CD14-positive monocyte (primary cell): ENCODE measurements around the gene USP49. TPM values are rescaled to one million over a fixed set of nuclear protein-coding genes. Genes with fewer than 3 reads are reported as not detected.

Experiments
- DNase-seq, 3 donors: peaks; one replicate each; pipeline ENCODE4 v3.0.0-alpha.2; 2011 to 2022
- H2AFZ ChIP-seq: 2 replicates; pipeline ENCODE4 v1.6.0; 2012; ENCODE audit warnings: mild to moderate bottlenecking, low read depth, low read length, inconsistent platforms; ENCODE audit not compliant: insufficient read depth, poor library complexity, severe bottlenecking
- H3K27ac ChIP-seq, 2 donors: 1 replicate in 1 of 2; 2 replicates in 1 of 2; pipeline ENCODE4 v1.5.1; 2012 to 2013; ENCODE audit warnings: low read length in 2 of 2, control low read depth in 1 of 2, inconsistent platforms in 1 of 2, low read depth in 1 of 2, mild to moderate bottlenecking in 1 of 2
- H3K27me3 ChIP-seq, 2 donors: one replicate each; pipeline versions ENCODE4 v1.6.0 to v1.6.1; 2011 to 2013; ENCODE audit warnings: low read length in 2 of 2; ENCODE audit not compliant: control insufficient read depth in 2 of 2, insufficient read depth in 2 of 2
- H3K36me3 ChIP-seq, 2 donors: replicated peaks in 1 of 2; 1 replicate in 1 of 2; 2 replicates in 1 of 2; pipeline versions ENCODE4 v1.5.1 to v1.6.1; 2012 to 2013; ENCODE audit warnings: low read length in 2 of 2, control low read depth in 1 of 2, inconsistent platforms in 1 of 2, mild to moderate bottlenecking in 1 of 2; ENCODE audit not compliant: insufficient read depth in 2 of 2, control insufficient read depth in 1 of 2
- H3K4me1 ChIP-seq, 2 donors: 1 replicate in 1 of 2; 2 replicates in 1 of 2; pipeline versions ENCODE4 v1.5.1 to v1.6.1; 2012 to 2013; ENCODE audit warnings: low read length in 2 of 2, control low read depth in 1 of 2, inconsistent platforms in 1 of 2, mild to moderate bottlenecking in 1 of 2, moderate library complexity in 1 of 2; ENCODE audit not compliant: insufficient read depth in 2 of 2, control insufficient read depth in 1 of 2
- H3K4me2 ChIP-seq: replicated peaks from 2 replicates; pipeline ENCODE3; 2012; ENCODE audit warnings: low read length, moderate library complexity, mild to moderate bottlenecking; ENCODE audit not compliant: poor library complexity, severe bottlenecking; ENCODE audit errors: extremely low read depth
- H3K4me3 ChIP-seq, 3 experiments: fragments of 200-600 bp in 1 of 3; sonication (generic) in 1 of 3; replicated peaks in 1 of 3; 1 replicate in 2 of 3; 2 replicates in 1 of 3; pipeline ENCODE4 v1.5.1; 2011 to 2013; ENCODE audit warnings: low read length in 3 of 3, mild to moderate bottlenecking in 3 of 3, control low read depth in 2 of 3, low read depth in 2 of 3, inconsistent platforms in 1 of 3, moderate library complexity in 1 of 3
- H3K79me2 ChIP-seq: 2 replicates; pipeline ENCODE4 v1.6.0; 2012; ENCODE audit warnings: mild to moderate bottlenecking, control low read depth, inconsistent platforms, low read length, moderate library complexity; ENCODE audit not compliant: insufficient read depth
- H3K9ac ChIP-seq: 2 replicates; pipeline ENCODE4 v1.6.0; 2017; ENCODE audit warnings: low read length, mild to moderate bottlenecking; ENCODE audit not compliant: insufficient read depth, poor library complexity, severe bottlenecking
- H3K9me3 ChIP-seq, 2 donors: replicated peaks in 1 of 2; 1 replicate in 1 of 2; 2 replicates in 1 of 2; pipeline versions ENCODE4 v1.5.1 to v1.6.1; 2012 to 2013; ENCODE audit warnings: low read length in 2 of 2, control low read depth in 1 of 2; ENCODE audit not compliant: control insufficient read depth in 1 of 2, insufficient read depth in 1 of 2
- H4K20me1 ChIP-seq: 2 replicates; pipeline ENCODE4 v1.6.0; 2012; ENCODE audit warnings: mild to moderate bottlenecking, low read length, control low read depth, moderate library complexity; ENCODE audit not compliant: insufficient read depth
- H3K27ac Mint-ChIP-seq, 7 donors: one replicate each; pipeline ENCODE4 v1.8.0; 2020; ENCODE audit warnings: mild to moderate bottlenecking in 7 of 7, mixed read lengths in 7 of 7, moderate library complexity in 6 of 7, inconsistent platforms in 2 of 7
- H3K27me3 Mint-ChIP-seq, 3 donors: one replicate each; pipeline ENCODE4 v1.8.0; 2021 to 2022; ENCODE audit warnings: low read depth in 3 of 3, mild to moderate bottlenecking in 3 of 3, mixed read lengths in 3 of 3, moderate library complexity in 3 of 3, inconsistent platforms in 1 of 3
- H3K36me3 Mint-ChIP-seq, 2 donors: one replicate each; pipeline ENCODE4 v1.8.0; 2020; ENCODE audit warnings: mixed read lengths in 2 of 2, inconsistent platforms in 1 of 2, mild to moderate bottlenecking in 1 of 2
- H3K4me1 Mint-ChIP-seq: one replicate; pipeline ENCODE4 v1.8.0; 2020; ENCODE audit warnings: mild to moderate bottlenecking, mixed read lengths
- H3K4me3 Mint-ChIP-seq, 2 donors: one replicate each; pipeline ENCODE4 v1.8.0; 2020; ENCODE audit warnings: mild to moderate bottlenecking in 2 of 2, mixed read lengths in 2 of 2, moderate library complexity in 1 of 2
- H3K9me3 Mint-ChIP-seq, 7 donors: one replicate each; pipeline ENCODE4 v1.8.0; 2020 to 2022; ENCODE audit warnings: mixed read lengths in 7 of 7, mild to moderate bottlenecking in 6 of 7, moderate library complexity in 6 of 7, inconsistent platforms in 2 of 7
- WGBS: methylation state at CpG from one replicate; pipeline ENCODE4 v1.1.5; 2013; ENCODE audit warnings: missing lambda C conversion rate; ENCODE audit not compliant: insufficient coverage; 5-methylcytosine and 5-hydroxymethylcytosine counted together
- intact Hi-C, 2 donors: fragments of 100-400 bp; cut with micrococcal nuclease; formaldehyde crosslinking; loops; one replicate each; pipeline versions ENCODE4 v1.15.0 to v1.15.1; 2023
- polyA plus RNA-seq, 3 donors: library from polyadenylated mRNA; depleted of rRNA in 1 of 3; unstranded in 2 of 3; stranded (reverse) in 1 of 3; fragments of 300-500 nt in 2 of 3; fragments of >200 nt in 1 of 3; fragmentation: Illumina TruSeq in 2 of 3; gene quantifications; 1 replicate in 2 of 3; 2 replicates in 1 of 3; pipeline ENCODE4 v1.2.3, GENCODE V29; 2012 to 2021
- TF ChIP-seq, protein P1 (sequence below): fragments of 200-600 bp; IDR thresholded peaks from one replicate; pipeline ENCODE4 v1.8.0; 2022; ENCODE audit warnings: antibody characterized with exemption, mild to moderate bottlenecking

The USP49 gene
- polyA plus RNA-seq, 3 donors = 0.08 to 4.8 (median 0.37) TPM

DNA sequence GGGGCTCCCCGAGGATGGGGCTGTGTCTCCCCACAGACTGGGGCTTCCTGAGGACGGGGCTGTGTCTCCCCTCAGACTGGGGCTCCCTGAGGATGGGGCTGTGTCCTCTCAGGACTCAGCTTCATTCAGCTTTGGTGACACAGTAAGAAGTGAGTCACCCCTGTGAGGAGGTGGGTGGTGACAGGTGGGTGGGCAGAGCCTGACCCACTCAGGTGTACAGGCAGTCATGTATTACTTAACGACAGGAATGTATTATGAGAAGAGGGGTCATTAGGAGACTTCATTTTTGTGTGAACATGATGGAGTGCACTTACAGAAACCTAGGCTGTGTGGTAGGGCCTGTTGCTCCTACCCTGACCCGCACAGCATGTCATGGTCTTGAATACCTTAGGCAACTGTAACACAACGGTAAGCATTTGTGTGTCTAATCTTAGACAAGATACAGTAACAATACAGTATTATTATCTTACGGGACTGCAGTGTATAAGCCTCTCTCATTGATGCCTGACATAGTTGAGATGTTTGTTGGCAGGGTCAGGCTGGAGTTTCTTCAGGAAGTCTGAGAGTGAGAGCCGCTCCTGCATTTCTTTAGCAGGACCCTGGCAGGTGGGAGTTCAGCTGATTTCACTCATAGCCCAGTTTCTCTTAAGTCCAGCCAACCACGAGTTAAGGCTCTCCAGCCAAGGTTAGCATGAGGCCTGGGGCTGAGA lies 137.1 kb downstream of the USP49 start:
- no peak for DNase-seq
- no peaks in the 10 kb centered on the region for H3K4me1 Mint-ChIP-seq
- Histone ChIP-seq H2AFZ (no peak overlapping the region), H3K27me3 (no peaks in the 10 kb centered on the region), H4K20me1 (no peaks in the 10 kb centered on the region), H3K79me2 (no peaks in the 10 kb centered on the region), H3K4me2 (no peak overlapping the region), H3K4me1 (no peaks in the 10 kb centered on the region), H3K27ac (no peak overlapping the region), H3K9me3 (no peaks in the 10 kb centered on the region), H3K36me3 (no peaks in the 10 kb centered on the region), H3K9ac (no peak overlapping the region), H3K4me3 (no peak overlapping the region)
- no peak overlapping the region for H3K27ac Mint-ChIP-seq
- WGBS = 94% methylated on average over 4 of the region's 8 CpGs
- H3K4me3 Mint-ChIP-seq = no peak overlapping the region
- H3K36me3 Mint-ChIP-seq = no peaks in the 10 kb centered on the region
- no peaks in the 10 kb centered on the region for H3K9me3 Mint-ChIP-seq
- TF ChIP-seq, protein P1, sequence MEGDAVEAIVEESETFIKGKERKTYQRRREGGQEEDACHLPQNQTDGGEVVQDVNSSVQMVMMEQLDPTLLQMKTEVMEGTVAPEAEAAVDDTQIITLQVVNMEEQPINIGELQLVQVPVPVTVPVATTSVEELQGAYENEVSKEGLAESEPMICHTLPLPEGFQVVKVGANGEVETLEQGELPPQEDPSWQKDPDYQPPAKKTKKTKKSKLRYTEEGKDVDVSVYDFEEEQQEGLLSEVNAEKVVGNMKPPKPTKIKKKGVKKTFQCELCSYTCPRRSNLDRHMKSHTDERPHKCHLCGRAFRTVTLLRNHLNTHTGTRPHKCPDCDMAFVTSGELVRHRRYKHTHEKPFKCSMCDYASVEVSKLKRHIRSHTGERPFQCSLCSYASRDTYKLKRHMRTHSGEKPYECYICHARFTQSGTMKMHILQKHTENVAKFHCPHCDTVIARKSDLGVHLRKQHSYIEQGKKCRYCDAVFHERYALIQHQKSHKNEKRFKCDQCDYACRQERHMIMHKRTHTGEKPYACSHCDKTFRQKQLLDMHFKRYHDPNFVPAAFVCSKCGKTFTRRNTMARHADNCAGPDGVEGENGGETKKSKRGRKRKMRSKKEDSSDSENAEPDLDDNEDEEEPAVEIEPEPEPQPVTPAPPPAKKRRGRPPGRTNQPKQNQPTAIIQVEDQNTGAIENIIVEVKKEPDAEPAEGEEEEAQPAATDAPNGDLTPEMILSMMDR = no peak
- H3K27me3 Mint-ChIP-seq = peaks cover 7 to 10% (median 7%) of the 10 kb centered on the region in 3 donors
- intact Hi-C loops = no loop called here

GRCh38 chr6:41757271-41757670 lies 137.9 kb downstream of the USP49 start:
- TF ChIP-seq, protein P1 = no peak
- no peak overlapping the region for H3K27ac ChIP-seq
- H3K4me3 Mint-ChIP-seq = no peak overlapping the region
- no peaks in the 10 kb centered on the region for H3K27me3 ChIP-seq
- no peak for DNase-seq
- no peak overlapping the region for H3K4me3 ChIP-seq
- no peak overlapping the region for H2AFZ ChIP-seq
- H3K27me3 Mint-ChIP-seq = peaks cover 7 to 10% (median 7%) of the 10 kb centered on the region in 3 donors
- no peaks in the 10 kb centered on the region for H3K36me3 ChIP-seq
- H3K9ac ChIP-seq = no peak overlapping the region
- no peaks in the 10 kb centered on the region for H3K9me3 Mint-ChIP-seq
- H3K4me1 ChIP-seq = no peaks in the 10 kb centered on the region
- no peak overlapping the region for H3K4me2 ChIP-seq
- no peaks in the 10 kb centered on the region for H3K9me3 ChIP-seq
- no peak overlapping the region for H3K27ac Mint-ChIP-seq
- WGBS = 90% methylated on average over 2 of the region's 6 CpGs
- no peaks in the 10 kb centered on the region for H3K4me1 Mint-ChIP-seq
- intact Hi-C loops = no loop called here
- H3K79me2 ChIP-seq = no peaks in the 10 kb centered on the region
- H3K36me3 Mint-ChIP-seq = no peaks in the 10 kb centered on the region
- H4K20me1 ChIP-seq = no peaks in the 10 kb centered on the region
